HG02678 (cell line): Measurements from ENCODE around the gene PDZK1IP1.
"Not testable (repeated sequence)": the region's sequence is repeated elsewhere in the genome, so short reads cannot be mapped to it uniquely, and the experiment has no call there.

Experiments used
- ATAC-seq: cut with Tn5 transposase; IDR thresholded peaks from one replicate; pipeline ENCODE4 v1.9.1; 2021; ENCODE audit warnings: mild to moderate bottlenecking, moderate library complexity; ENCODE audit not compliant: unreplicated experiment

PDZK1IP1 gene

GRCh38 chr1:47223921-47224675 is 34.3 kb upstream of the PDZK1IP1 start:
- ATAC-seq, result no peak

GRCh38 chr1:47223174-47223920 is 33.5 kb upstream of the PDZK1IP1 start:
- ATAC-seq, result no peak

- ATAC-seq, result no peak
These were observed 32.6 kb upstream of the PDZK1IP1 start for GRCh38 chr1:47222476-47222875.

- ATAC-seq, result no peak
These were observed 29.9 kb upstream of the PDZK1IP1 start for GRCh38 chr1:47219590-47220220.

- ATAC-seq, result no peak
These were observed 29.2 kb upstream of the PDZK1IP1 start for GRCh38 chr1:47219001-47219400.

GRCh38 chr1:47216278-47217059 is 26.6 kb upstream of the PDZK1IP1 start:
- no peak for ATAC-seq

GRCh38 chr1:47215713-47216112 is 25.9 kb upstream of the PDZK1IP1 start:
- no peak for ATAC-seq

GRCh38 chr1:47214549-47214948 is 24.7 kb upstream of the PDZK1IP1 start:
- ATAC-seq, result no peak

- no peak for ATAC-seq
These were observed 23.6 kb upstream of the PDZK1IP1 start for GRCh38 chr1:47213230-47213963.

GRCh38 chr1:47212636-47213229 is 22.9 kb upstream of the PDZK1IP1 start:
- no peak for ATAC-seq

- no peak for ATAC-seq
These were observed 22.0 kb upstream of the PDZK1IP1 start for GRCh38 chr1:47211796-47212269.

- ATAC-seq, result no peak
These were observed 20.8 kb upstream of the PDZK1IP1 start for GRCh38 chr1:47210666-47211065.

- no peak for ATAC-seq
These were observed 20.0 kb upstream of the PDZK1IP1 start for GRCh38 chr1:47209725-47210325.

GRCh38 chr1:47209091-47209490 is 19.3 kb upstream of the PDZK1IP1 start:
- no peak for ATAC-seq

- no peak for ATAC-seq
These were observed 18.6 kb upstream of the PDZK1IP1 start for GRCh38 chr1:47208374-47208850.

- no peak for ATAC-seq
These were observed 18.1 kb upstream of the PDZK1IP1 start for GRCh38 chr1:47207803-47208373.

GRCh38 chr1:47205918-47206317 is 16.1 kb upstream of the PDZK1IP1 start:
- no peak for ATAC-seq

- not testable (repeated sequence) for ATAC-seq
These were observed 13.7 kb upstream of the PDZK1IP1 start for GRCh38 chr1:47203504-47203903.

- no peak for ATAC-seq
These were observed 11.3 kb upstream of the PDZK1IP1 start for GRCh38 chr1:47201179-47201578.
